ENCODE results near the gene ASB4. TPM values are rescaled to one million over a fixed set of nuclear protein-coding genes. Genes with fewer than 3 reads are reported as not detected.

Gene ASB4
- total and polyA plus RNA-seq, 2 donors (not counting 3 experiments of a cell fraction or from before 2014, with no cell fraction given), result not detected

DNA sequence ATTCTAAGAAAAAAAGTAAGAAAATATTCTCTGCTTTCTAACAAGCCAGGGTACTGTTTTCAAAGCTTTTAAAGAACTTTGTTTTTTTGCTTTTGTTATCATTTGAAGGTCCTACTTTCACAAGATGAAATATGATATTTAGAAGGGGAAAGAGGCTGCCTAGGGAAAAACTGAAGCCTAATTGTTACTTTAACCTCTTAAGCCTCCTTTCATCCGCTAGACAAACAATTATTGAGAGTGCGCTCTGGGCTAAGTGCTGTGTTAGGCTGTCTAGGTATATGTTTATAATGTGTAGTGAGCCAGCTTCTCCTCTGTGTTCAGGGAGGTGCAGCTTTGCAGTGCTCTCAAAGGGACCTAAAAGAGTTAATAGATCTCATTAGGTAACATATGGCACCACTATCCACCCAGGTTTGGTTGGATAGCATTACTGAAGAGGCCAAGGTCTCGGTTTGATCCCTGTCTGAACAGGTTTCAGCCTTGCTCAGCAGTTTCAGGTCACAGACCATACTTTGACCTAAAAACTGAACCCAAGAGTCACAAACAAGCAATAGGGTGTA is 92.6 kb downstream of the ASB4 start:
- no peaks in the 10 kb centered on the region for H3K4me1 ChIP-seq (ENCODE audit: control insufficient read depth, extremely low read depth, insufficient read depth, low read length)
- no peak overlapping the region for H3K4me3 ChIP-seq (replicated peaks in 1 of 3; ENCODE audit: insufficient read depth in 1 of 3, low read depth in 1 of 3, low read length in 3 of 3)
- dilution Hi-C loops (cut with MboI; ENCODE audit: extremely low pct_ligation_motif_present, low sequenced_read_pairs), result no loop called here
- FAIRE-seq (no peak), DNase-seq (ENCODE audit: low read depth, low spot score) (no peak)
- H3K79me2 ChIP-seq (ENCODE audit: control insufficient read depth, insufficient read depth, low read length), result no peaks in the 10 kb centered on the region
- CTCF ChIA-PET, result interaction anchor here (1.5 kb wide), 1 partner anchor 52 kb away, joined by 3 read pairs; no protein-coding TSS in a partner anchor
- BruUV-seq (replicated peaks), result no TSS peak
- H3K27me3 ChIP-seq (ENCODE audit: control insufficient read depth in 2 of 2, insufficient read depth in 2 of 2, low read length in 2 of 2), result peaks cover 0 to 3% of the 10 kb centered on the region in 2 experiments
- intact Hi-C loops (cut with micrococcal nuclease), result no loop called here
- H4K20me1 ChIP-seq (replicated peaks; ENCODE audit: control insufficient read depth, extremely low read depth, insufficient read depth, low read length), result no peaks in the 10 kb centered on the region
- H3K36me3 ChIP-seq (ENCODE audit: control insufficient read depth in 2 of 2, extremely low read depth in 1 of 2, insufficient read depth in 2 of 2, low read length in 2 of 2), result no peaks in the 10 kb centered on the region
- H3K9me3 ChIP-seq (replicated peaks; ENCODE audit: control insufficient read depth, insufficient read depth, low read length), result no peaks in the 10 kb centered on the region
- POLR2A ChIA-PET, result no interaction called here
- no peak overlapping the region for H2AFZ ChIP-seq (ENCODE audit: low read depth, low read length)
- no peak overlapping the region for H3K27ac ChIP-seq (ENCODE audit: insufficient read depth, low read depth, low read length)
- H3K9ac ChIP-seq (replicated peaks; ENCODE audit: extremely low read depth, insufficient read depth, low read length), result no peak overlapping the region
- H3K4me2 ChIP-seq (ENCODE audit: insufficient read depth, low read length), result no peak overlapping the region
- no peak for TF ChIP-seq MYC (IDR thresholded peaks at IDR 0.05; ENCODE audit: low read depth, low read length)
- no peak for TF ChIP-seq FOS (IDR thresholded peaks at IDR 0.05; ENCODE audit: borderline replicate concordance, insufficient read depth, low read length)
- TF ChIP-seq POLR2AphosphoS5 (IDR thresholded peaks at IDR 0.05; ENCODE audit: insufficient read depth, low read depth, low read length), result no peak
- TF ChIP-seq, protein P1, sequence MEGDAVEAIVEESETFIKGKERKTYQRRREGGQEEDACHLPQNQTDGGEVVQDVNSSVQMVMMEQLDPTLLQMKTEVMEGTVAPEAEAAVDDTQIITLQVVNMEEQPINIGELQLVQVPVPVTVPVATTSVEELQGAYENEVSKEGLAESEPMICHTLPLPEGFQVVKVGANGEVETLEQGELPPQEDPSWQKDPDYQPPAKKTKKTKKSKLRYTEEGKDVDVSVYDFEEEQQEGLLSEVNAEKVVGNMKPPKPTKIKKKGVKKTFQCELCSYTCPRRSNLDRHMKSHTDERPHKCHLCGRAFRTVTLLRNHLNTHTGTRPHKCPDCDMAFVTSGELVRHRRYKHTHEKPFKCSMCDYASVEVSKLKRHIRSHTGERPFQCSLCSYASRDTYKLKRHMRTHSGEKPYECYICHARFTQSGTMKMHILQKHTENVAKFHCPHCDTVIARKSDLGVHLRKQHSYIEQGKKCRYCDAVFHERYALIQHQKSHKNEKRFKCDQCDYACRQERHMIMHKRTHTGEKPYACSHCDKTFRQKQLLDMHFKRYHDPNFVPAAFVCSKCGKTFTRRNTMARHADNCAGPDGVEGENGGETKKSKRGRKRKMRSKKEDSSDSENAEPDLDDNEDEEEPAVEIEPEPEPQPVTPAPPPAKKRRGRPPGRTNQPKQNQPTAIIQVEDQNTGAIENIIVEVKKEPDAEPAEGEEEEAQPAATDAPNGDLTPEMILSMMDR (IDR thresholded peaks at IDR 0.05; ENCODE audit: extremely low read depth in 1 of 2, insufficient read depth in 1 of 2, low read depth in 1 of 2, low read length in 2 of 2), result no peak
- no peaks in the 10 kb centered on the region for H3K9me1 ChIP-seq (replicated peaks; ENCODE audit: control insufficient read depth, extremely low read depth, insufficient read depth, low read length)

DNA sequence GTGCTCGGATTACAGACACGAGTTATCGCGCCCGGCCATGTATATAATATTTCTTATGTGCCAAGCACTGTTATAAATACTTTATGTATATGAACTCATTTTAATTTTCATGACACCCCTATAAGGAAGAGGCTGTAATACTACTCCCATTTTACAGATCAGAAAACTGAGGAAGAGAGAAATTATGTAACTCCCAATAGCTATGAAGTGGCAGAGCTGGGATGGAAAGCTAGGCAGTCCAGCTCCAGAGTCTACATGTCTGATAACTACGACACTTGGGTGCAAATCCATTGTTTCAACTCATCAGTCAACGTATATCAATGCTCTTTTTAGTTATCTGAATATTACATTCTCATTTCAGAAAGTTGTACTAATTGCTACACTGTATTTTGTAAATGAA is 93.6 kb downstream of the ASB4 start:
- no peak overlapping the region for H3K4me2 ChIP-seq (ENCODE audit: insufficient read depth, low read length)
- H4K20me1 ChIP-seq (replicated peaks; ENCODE audit: control insufficient read depth, extremely low read depth, insufficient read depth, low read length), result no peaks in the 10 kb centered on the region
- DNase-seq (ENCODE audit: low read depth, low spot score) (no peak), FAIRE-seq (no peak)
- H3K9me3 ChIP-seq (replicated peaks; ENCODE audit: control insufficient read depth, insufficient read depth, low read length), result no peaks in the 10 kb centered on the region
- no peaks in the 10 kb centered on the region for H3K9me1 ChIP-seq (replicated peaks; ENCODE audit: control insufficient read depth, extremely low read depth, insufficient read depth, low read length)
- ChIA-PET POLR2A (no interaction called here), CTCF (interaction anchor here (1.5 kb wide), 1 partner anchor 53 kb away, joined by 3 read pairs; no protein-coding TSS in a partner anchor)
- H3K27ac ChIP-seq (ENCODE audit: insufficient read depth, low read depth, low read length), result no peak overlapping the region
- TF ChIP-seq POLR2A (IDR thresholded peaks at IDR 0.05; ENCODE audit: low read depth, low read length) (no peak), EZH2 (IDR thresholded peaks at IDR 0.05; ENCODE audit: borderline replicate concordance, low read depth, low read length, severe bottlenecking) (no peak), POLR2AphosphoS5 (IDR thresholded peaks at IDR 0.05; ENCODE audit: insufficient read depth, low read depth, low read length) (no peak), GATA2 (IDR thresholded peaks at IDR 0.05; ENCODE audit: insufficient read depth, insufficient read length, low read depth, low read length) (no peak), MYC (IDR thresholded peaks at IDR 0.05; ENCODE audit: low read depth, low read length) (no peak), FOS (IDR thresholded peaks at IDR 0.05; ENCODE audit: borderline replicate concordance, insufficient read depth, low read length) (no peak), JUN (IDR thresholded peaks at IDR 0.05; ENCODE audit: borderline replicate concordance, insufficient read depth, insufficient read length, low read depth) (no peak)
- TF ChIP-seq, protein P1 (IDR thresholded peaks at IDR 0.05; ENCODE audit: extremely low read depth in 1 of 2, insufficient read depth in 1 of 2, low read depth in 1 of 2, low read length in 2 of 2), result no peak
- TF ChIP-seq, protein P2, sequence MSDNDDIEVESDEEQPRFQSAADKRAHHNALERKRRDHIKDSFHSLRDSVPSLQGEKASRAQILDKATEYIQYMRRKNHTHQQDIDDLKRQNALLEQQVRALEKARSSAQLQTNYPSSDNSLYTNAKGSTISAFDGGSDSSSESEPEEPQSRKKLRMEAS (IDR thresholded peaks at IDR 0.05; ENCODE audit: insufficient read depth, insufficient read length), result no peak
- no peak overlapping the region for H3K9ac ChIP-seq (replicated peaks; ENCODE audit: extremely low read depth, insufficient read depth, low read length)
- H2AFZ ChIP-seq (ENCODE audit: low read depth, low read length), result no peak overlapping the region
- dilution Hi-C loops (cut with MboI; ENCODE audit: extremely low pct_ligation_motif_present, low sequenced_read_pairs), result no loop called here
- intact Hi-C loops (cut with micrococcal nuclease), result no loop called here
- H3K4me1 ChIP-seq (ENCODE audit: control insufficient read depth, extremely low read depth, insufficient read depth, low read length), result no peaks in the 10 kb centered on the region
- no peak overlapping the region for H3K4me3 ChIP-seq (replicated peaks in 1 of 3; ENCODE audit: insufficient read depth in 1 of 3, low read depth in 1 of 3, low read length in 3 of 3)
- peaks cover 0 to 3% of the 10 kb centered on the region in 2 experiments for H3K27me3 ChIP-seq (ENCODE audit: control insufficient read depth in 2 of 2, insufficient read depth in 2 of 2, low read length in 2 of 2)
- BruUV-seq (replicated peaks), result no TSS peak
- H3K36me3 ChIP-seq (ENCODE audit: control insufficient read depth in 2 of 2, extremely low read depth in 1 of 2, insufficient read depth in 2 of 2, low read length in 2 of 2), result no peaks in the 10 kb centered on the region
- H3K79me2 ChIP-seq (ENCODE audit: control insufficient read depth, insufficient read depth, low read length), result no peaks in the 10 kb centered on the region

Measured in endothelial cell of umbilical vein (primary cell).